H1 (cell line): ENCODE results near the gene NEDD1. TPM values are rescaled to one million over a fixed set of nuclear protein-coding genes. Genes with fewer than 3 reads are reported as not detected.

Experiments
- ASH2L ChIP-seq: fragments of 200-600, 300-600 bp; sonication (generic); IDR thresholded peaks from one replicate; pipeline ENCODE4 v1.7.1; 2017; ENCODE audit warnings: low read length
- BRCA1 ChIP-seq: IDR thresholded peaks from 2 replicates; pipeline ENCODE4 v1.6.1; 2012; ENCODE audit warnings: low read depth, low read length, improper control_type of control experiment
- CHD1 ChIP-seq: IDR thresholded peaks from 2 replicates; pipeline ENCODE4 v1.6.1; 2012; ENCODE audit warnings: low read depth, low read length, improper control_type of control experiment
- FOSL1 ChIP-seq: IDR thresholded peaks from 2 replicates; pipeline ENCODE4 v1.6.1; 2011; ENCODE audit warnings: mild to moderate bottlenecking, low read depth, low read length, moderate library complexity; ENCODE audit not compliant: insufficient read depth
- MAFK ChIP-seq: IDR thresholded peaks from 2 replicates; pipeline ENCODE4 v1.6.1; 2012; ENCODE audit warnings: low read depth, mild to moderate bottlenecking, improper control_type of control experiment, low read length
- POLR2A ChIP-seq, 2 experiments: IDR thresholded peaks; 1 replicate in 1 of 2; 2 replicates in 1 of 2; pipeline ENCODE4 v1.6.1; 2011; ENCODE audit warnings: low read depth in 2 of 2, low read length in 2 of 2, mild to moderate bottlenecking in 2 of 2; ENCODE audit errors: control extremely low read depth in 1 of 2
- RNF2 ChIP-seq: fragments of 200-900, 300-1000 bp; sonication (generic); IDR thresholded peaks from 2 replicates; pipeline ENCODE4 v1.7.1; 2016; ENCODE audit warnings: borderline replicate concordance, low read depth, mild to moderate bottlenecking, antibody characterized with exemption, low read length; ENCODE audit not compliant: poor library complexity, severe bottlenecking; ENCODE audit errors: missing control alignments
- SRF ChIP-seq: IDR thresholded peaks from 2 replicates; pipeline ENCODE4 v1.6.1; 2011; ENCODE audit warnings: mild to moderate bottlenecking, low read depth, low read length, moderate library complexity
- TAF1 ChIP-seq: IDR thresholded peaks from 2 replicates; pipeline ENCODE4 v1.6.1; 2011; ENCODE audit warnings: mild to moderate bottlenecking, low read depth, low read length
- polyA plus RNA-seq, 7 experiments: library from polyadenylated mRNA; depleted of rRNA in 3 of 7; stranded (reverse) in 5 of 7; unstranded in 2 of 7; fragments of >200 nt in 5 of 7; fragments of 200-250 nt in 2 of 7; gene quantifications; 1 replicate in 5 of 7; 2 replicates in 1 of 7; 4 replicates in 1 of 7; pipeline versions ENCODE4 v1.2.1 to v1.2.3, GENCODE V29; 2011 to 2013; ENCODE audit warnings: missing spikeins in 2 of 7, mixed read lengths in 2 of 7
- total RNA-seq: library from RNA; stranded (reverse); fragmentation: NEBNext Ultra II Directional; extraction: Animal tissue kit (Norgen Biotek cat#: 25700); gene quantifications from 2 replicates; pipeline ENCODE4 v1.2.1, GENCODE V29; 2021

The NEDD1 gene
- total and polyA plus RNA-seq, 2 of the 8 experiments (the other 6 are each of a cell fraction or from before 2014, with no cell fraction given), result 9.0 to 26.6 TPM

GRCh38 chr12:96882862-96883261 is 24.2 kb upstream of the NEDD1 start (continued):
- TF ChIP-seq RNF2, result no peak
- no peak for TF ChIP-seq POLR2A (IDR thresholded peaks at IDR 0.05; ENCODE audit: control extremely low read depth in 1 of 2, low read depth in 2 of 2, low read length in 2 of 2)
- no peak for TF ChIP-seq MAFK
- no peak for TF ChIP-seq BRCA1
- no peak for TF ChIP-seq CHD1
- TF ChIP-seq SRF, result no peak
- no peak for TF ChIP-seq ASH2L
- no peak for TF ChIP-seq TAF1
- TF ChIP-seq FOSL1, result no peak
